Upper lobe of left lung (tissue), 4 donors: ENCODE results near the gene VMAC.

ENCODE experiments used
- CTCF ChIP-seq, 6 experiments: fragments of 450-650 bp in 4 of 6; fragments of 200-600 bp in 2 of 6; sonication (generic) in 2 of 6; IDR thresholded peaks; one replicate each; pipeline ENCODE4 v1.5.1; 2016 to 2019; ENCODE audit warnings: antibody characterized with exemption in 6 of 6
- EP300 ChIP-seq, 4 donors: sonication (generic); formaldehyde crosslinking; IDR thresholded peaks; one replicate each; pipeline ENCODE4 v1.5.1; 2017; ENCODE audit warnings: antibody characterized with exemption in 4 of 4, control low read depth in 2 of 4
- POLR2A ChIP-seq, 4 donors: fragments of 450-650 bp; IDR thresholded peaks; one replicate each; pipeline ENCODE4 v1.5.1; 2016 to 2017; ENCODE audit warnings: antibody characterized with exemption in 4 of 4, mild to moderate bottlenecking in 2 of 4
- POLR2AphosphoS5 ChIP-seq, 2 donors: sonication (generic); formaldehyde crosslinking; IDR thresholded peaks; one replicate each; pipeline ENCODE4 v1.5.1; 2017; ENCODE audit warnings: antibody characterized with exemption in 2 of 2

GRCh38 chr19:5877427-5877826 is 27.2 kb upstream of the VMAC start:
- TF ChIP-seq CTCF (IDR thresholded peaks at IDR 0.05) (no peak), POLR2AphosphoS5 (IDR thresholded peaks at IDR 0.05) (no peak), EP300 (IDR thresholded peaks at IDR 0.05) (no peak), POLR2A (IDR thresholded peaks at IDR 0.05) (no peak)
